SK-N-SH (cell line): ENCODE results near the gene PTGDS. TPM values are rescaled to one million over a fixed set of nuclear protein-coding genes. Genes with fewer than 3 reads are reported as not detected.
A peak's percentile ranks its signal among the peaks of the same experiment; 100 is the strongest.

Experiments used
- CTCF ChIA-PET: fragments of 300-600, 350-600 bp; formaldehyde crosslinking; extraction: SDS; loops from one replicate; lab custom pipeline; 2021; lab: Yijun Ruan, JAX
- POLR2A ChIA-PET: fragments of 350-600 bp; sonication (Branson Sonifier 250); formaldehyde crosslinking; extraction: SDS; loops from one replicate; lab custom pipeline; 2020; ENCODE audit warnings: antibody characterized with exemption, inconsistent platforms; lab: Yijun Ruan, JAX
- DNase-seq: peaks from one replicate; pipeline ENCODE4 v3.0.0; 2012
- H2AFZ ChIP-seq: fragments of 200-600 bp; sonication (generic); 2 replicates; pipeline ENCODE4 v1.8.1; 2016; ENCODE audit warnings: antibody characterized with exemption, mild to moderate bottlenecking, low read depth
- H3F3A ChIP-seq: fragments of 200-600 bp; sonication (generic); replicated peaks from 2 replicates; pipeline ENCODE3; 2016; ENCODE audit warnings: antibody characterized with exemption, mild to moderate bottlenecking; ENCODE audit not compliant: insufficient read depth
- H3K27ac ChIP-seq, 2 experiments: fragments of 200-500 bp in 1 of 2; fragments of 200-600 bp in 1 of 2; sonication (Bioruptor generic) in 1 of 2; sonication (generic), shearing (Covaris generic) in 1 of 2; 2 replicates each; pipeline versions ENCODE4 v1.5.1 to v1.6.1; 2014 to 2016; ENCODE audit warnings: low read depth in 2 of 2, inconsistent platforms in 1 of 2, low read length in 1 of 2, mild to moderate bottlenecking in 1 of 2, mixed read lengths in 1 of 2
- H3K27me3 ChIP-seq: fragments of 200-600 bp; sonication (generic), shearing (Covaris generic); 2 replicates; pipeline ENCODE4 v1.6.1; 2016; ENCODE audit warnings: mixed run types; ENCODE audit not compliant: insufficient read depth
- H3K36me3 ChIP-seq, 2 experiments: fragments of 200-500 bp in 1 of 2; fragments of 200-600 bp in 1 of 2; sonication (Bioruptor generic) in 1 of 2; sonication (generic) in 1 of 2; replicated peaks in 1 of 2; 2 replicates each; pipeline versions ENCODE3 to v1.5.1; 2014 to 2016; ENCODE audit warnings: low read length in 1 of 2, mild to moderate bottlenecking in 1 of 2; ENCODE audit not compliant: insufficient read depth in 2 of 2, control insufficient read depth in 1 of 2
- H3K4me1 ChIP-seq, 2 experiments: fragments of 200-500 bp in 1 of 2; fragments of 200-600 bp in 1 of 2; sonication (Bioruptor generic) in 1 of 2; sonication (generic), shearing (Covaris generic) in 1 of 2; 2 replicates each; pipeline versions ENCODE4 v1.5.1 to v1.6.1; 2014 to 2016; ENCODE audit warnings: low read depth in 1 of 2, low read length in 1 of 2, mixed run types in 1 of 2; ENCODE audit not compliant: insufficient read depth in 2 of 2, control insufficient read depth in 1 of 2
- H3K4me2 ChIP-seq: fragments of 200-600 bp; sonication (generic), shearing (Covaris generic); 2 replicates; pipeline ENCODE4 v1.6.1; 2017; ENCODE audit warnings: mixed run types
- H3K4me3 ChIP-seq, 2 experiments: fragments of 200-500 bp in 1 of 2; fragments of 200-600 bp in 1 of 2; sonication (Bioruptor generic) in 1 of 2; sonication (generic), shearing (Covaris generic) in 1 of 2; 2 replicates each; pipeline versions ENCODE4 v1.5.1 to v1.8.1; 2014 to 2016; ENCODE audit warnings: low read depth in 2 of 2, inconsistent platforms in 1 of 2, low read length in 1 of 2, mild to moderate bottlenecking in 1 of 2, mixed read lengths in 1 of 2, moderate library complexity in 1 of 2
- H3K79me2 ChIP-seq: fragments of 200-600 bp; sonication (generic); 2 replicates; pipeline ENCODE4 v1.8.1; 2017; ENCODE audit warnings: mild to moderate bottlenecking; ENCODE audit not compliant: insufficient read depth
- H3K9ac ChIP-seq: fragments of 200-600 bp; sonication (generic); 2 replicates; pipeline ENCODE4 v1.6.1; 2017; ENCODE audit warnings: mixed run types
- H3K9me2 ChIP-seq: fragments of 200-600 bp; sonication (generic); 2 replicates; pipeline ENCODE4 v1.6.1; 2017; ENCODE audit warnings: mixed run types
- H3K9me3 ChIP-seq: fragments of 200-600 bp; sonication (generic); 2 replicates; pipeline ENCODE4 v1.6.1; 2017; ENCODE audit warnings: mixed run types, mild to moderate bottlenecking, moderate library complexity
- H4K20me1 ChIP-seq: fragments of 200-600 bp; sonication (generic); 2 replicates; pipeline ENCODE4 v1.6.1; 2017; ENCODE audit warnings: mild to moderate bottlenecking, mixed run types; ENCODE audit not compliant: insufficient read depth
- ELF1 ChIP-seq: IDR thresholded peaks from 2 replicates; pipeline ENCODE4 v1.4.0; 2012
- FOSL2 ChIP-seq: IDR thresholded peaks from 2 replicates; pipeline ENCODE4 v1.4.0; 2012; ENCODE audit warnings: low read depth, mild to moderate bottlenecking, moderate library complexity, borderline replicate concordance
- FOXM1 ChIP-seq: IDR thresholded peaks from 2 replicates; pipeline ENCODE4 v1.4.0; 2012; ENCODE audit warnings: low read depth, mild to moderate bottlenecking
- JUND ChIP-seq: IDR thresholded peaks from 2 replicates; pipeline ENCODE4 v1.4.0; 2012
- MAX ChIP-seq: IDR thresholded peaks from 2 replicates; pipeline ENCODE4 v1.4.0; 2012; ENCODE audit warnings: low read depth
- MEF2A ChIP-seq: IDR thresholded peaks from 2 replicates; pipeline ENCODE4 v1.4.0; 2012; ENCODE audit warnings: low read depth, borderline replicate concordance
- NRF1 ChIP-seq: IDR thresholded peaks from 2 replicates; pipeline ENCODE4 v1.6.1; 2012; ENCODE audit warnings: low read depth, mild to moderate bottlenecking, low read length
- POLR2AphosphoS5 ChIP-seq: IDR thresholded peaks from 2 replicates; pipeline ENCODE4 v1.6.1; 2012; ENCODE audit warnings: low read depth, low read length
- RAD21 ChIP-seq: IDR thresholded peaks from 2 replicates; pipeline ENCODE4 v1.6.1; 2012; ENCODE audit warnings: mild to moderate bottlenecking, low read length
- RCOR1 ChIP-seq: fragments of 150-350 bp; IDR thresholded peaks from 2 replicates; pipeline ENCODE4 v1.6.1; 2017; ENCODE audit warnings: antibody characterized with exemption, low read length
- RFX5 ChIP-seq: IDR thresholded peaks from 2 replicates; pipeline ENCODE4 v1.6.1; 2012; ENCODE audit warnings: mild to moderate bottlenecking, improper control_type of control experiment, low read length
- SIN3A ChIP-seq: IDR thresholded peaks from 2 replicates; pipeline ENCODE4 v1.6.1; 2012; ENCODE audit warnings: low read depth, mild to moderate bottlenecking, low read length, moderate library complexity, borderline replicate concordance
- SMC3 ChIP-seq: IDR thresholded peaks from 2 replicates; pipeline ENCODE4 v1.6.1; 2012; ENCODE audit warnings: low read depth, low read length, improper control_type of control experiment
- TAF1 ChIP-seq: IDR thresholded peaks from 2 replicates; pipeline ENCODE4 v1.6.1; 2012; ENCODE audit warnings: low read depth, mild to moderate bottlenecking, low read length, moderate library complexity, borderline replicate concordance
- USF2 ChIP-seq: fragments of 150-350 bp; IDR thresholded peaks from 2 replicates; pipeline ENCODE4 v1.6.1; 2017; ENCODE audit warnings: antibody characterized with exemption, low read length, low read depth, borderline replicate concordance
- WGBS: methylation state at CpG from one replicate; pipeline ENCODE4 v1.1.6; 2017; ENCODE audit warnings: low lambda C conversion rate; 5-methylcytosine and 5-hydroxymethylcytosine counted together
- polyA plus RNA-seq, 3 experiments: library from polyadenylated mRNA; depleted of rRNA; stranded (reverse); fragments of >200 nt; gene quantifications; 2 replicates each; pipeline ENCODE4 v1.2.3, GENCODE V29; 2012
- TF ChIP-seq, protein P1 (sequence below): IDR thresholded peaks from 2 replicates; pipeline ENCODE4 v1.4.0; 2012; ENCODE audit warnings: low read depth, borderline replicate concordance

The PTGDS gene
- polyA plus RNA-seq (2012; rRNA removed): not detected in 2 replicates
- polyA plus RNA-seq (2012; cell fraction: cytosol; rRNA removed): not detected in 2 replicates
- 0.46 TPM in 1 of 2 replicates, not detected in the other for polyA plus RNA-seq (2012; cell fraction: nucleus; rRNA removed)

DNA sequence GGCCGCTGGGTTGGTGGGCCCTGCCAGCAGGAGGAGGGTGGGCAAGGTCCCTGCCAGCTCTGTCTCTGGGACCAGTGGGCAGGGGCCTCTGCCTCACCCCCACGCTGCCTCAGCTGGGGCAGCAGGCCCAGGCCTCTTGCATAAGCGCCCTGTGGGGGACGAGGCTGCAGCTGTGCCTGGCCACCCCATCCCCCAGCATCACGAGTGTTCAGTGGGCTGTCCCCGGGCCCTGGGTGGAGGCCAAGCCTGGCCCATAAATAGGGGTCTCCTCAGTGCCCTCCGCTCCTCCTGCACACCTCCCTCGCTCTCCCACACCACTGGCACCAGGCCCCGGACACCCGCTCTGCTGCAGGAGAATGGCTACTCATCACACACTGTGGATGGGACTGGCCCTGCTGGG lies at the start of gene PTGDS:
TSS of gene PTGDS (plus strand) at position 282 of the 400 bp plus-strand sequence. CDS start at position 357, 75 bp downstream.
- Histone ChIP-seq H3K9ac (no peak within 1 kb of the TSS), H2AFZ (peak within 1 kb of the TSS; percentile 70; the same call in 1 of the 2 replicates), H3K27ac (no peak within 1 kb of the TSS; a peak in 1 of 4 replicates), H4K20me1 (no peaks in the 10 kb centered on the region), H3K79me2 (no peaks in the 10 kb centered on the region), H3K27me3 (no peaks in the 10 kb centered on the region), H3K9me3 (no peaks in the 10 kb centered on the region), H3K4me3 (peak within 1 kb of the TSS; percentile 43 to 47), H3F3A (peaks cover 4% of the 10 kb centered on the region), H3K9me2 (no peaks in the 10 kb centered on the region), H3K4me2 (peak within 1 kb of the TSS; percentile 71; the same call in 1 of the 2 replicates), H3K4me1 (peaks cover 0 to 23% of the 10 kb centered on the region in 2 experiments; a peak in 1 of 4 replicates), H3K36me3 (no peaks in the 10 kb centered on the region)
- TF ChIP-seq NRF1 (no peak), RFX5 (no peak), MEF2A (no peak), FOXM1 (no peak), RAD21 (no peak), FOSL2 (no peak)
- TF ChIP-seq, protein P1, sequence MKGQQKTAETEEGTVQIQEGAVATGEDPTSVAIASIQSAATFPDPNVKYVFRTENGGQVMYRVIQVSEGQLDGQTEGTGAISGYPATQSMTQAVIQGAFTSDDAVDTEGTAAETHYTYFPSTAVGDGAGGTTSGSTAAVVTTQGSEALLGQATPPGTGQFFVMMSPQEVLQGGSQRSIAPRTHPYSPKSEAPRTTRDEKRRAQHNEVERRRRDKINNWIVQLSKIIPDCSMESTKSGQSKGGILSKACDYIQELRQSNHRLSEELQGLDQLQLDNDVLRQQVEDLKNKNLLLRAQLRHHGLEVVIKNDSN: no peak
- 88% methylated on average over 5 of the region's 10 CpGs for WGBS
- no peak for DNase-seq
- CTCF ChIA-PET: interaction anchor here (1.0 to 4.4 kb wide), 6 partner anchors 12 to 219 kb away, joined by 3 to 24 read pairs (median 4); partner anchors contain the start of genes ABCA2 and LCN8
- POLR2A ChIA-PET: interaction anchor here (1.0 kb wide), 2 partner anchors 25 to 26 kb away, joined by 3 to 4 read pairs; partner anchors contain the start of gene LCN12

GRCh38 chr9:136928591-136928990 lies 48.7 kb upstream of the PTGDS start:
- POLR2A ChIA-PET: no interaction called here
- no peak overlapping the region for H2AFZ ChIP-seq
- H3K27ac ChIP-seq: no peak overlapping the region
- TF ChIP-seq MAX (no peak), SIN3A (no peak), POLR2AphosphoS5 (no peak), RCOR1 (no peak), SMC3 (no peak), ELF1 (no peak), USF2 (no peak), JUND (no peak), TAF1 (no peak)
- DNase-seq: no peak
- H3K9me3 ChIP-seq: no peaks in the 10 kb centered on the region
- H3K9me2 ChIP-seq: no peaks in the 10 kb centered on the region
- no peaks in the 10 kb centered on the region for H4K20me1 ChIP-seq
- H3F3A ChIP-seq: no peaks in the 10 kb centered on the region
- no peaks in the 10 kb centered on the region for H3K27me3 ChIP-seq
- no peak overlapping the region for H3K9ac ChIP-seq
- WGBS: 92% methylated on average over 2 of the region's 9 CpGs
- no peaks in the 10 kb centered on the region; a peak in 1 of 4 replicates for H3K4me1 ChIP-seq
- CTCF ChIA-PET: interaction anchor here (1.4 to 4.2 kb wide), 2 partner anchors 9 to 16 kb away, joined by 4 to 19 read pairs; partner anchors contain the start of genes C8G and FBXW5
- H3K36me3 ChIP-seq: peaks cover 9 to 14% of the 10 kb centered on the region in 2 experiments
- no peak overlapping the region for H3K4me3 ChIP-seq
- H3K79me2 ChIP-seq: no peaks in the 10 kb centered on the region
- H3K4me2 ChIP-seq: no peak overlapping the region
